Ureter (tissue), 1 donor: Measurements from ENCODE around the gene MYO18B. TPM values are rescaled to one million over a fixed set of nuclear protein-coding genes. Genes with fewer than 3 reads are reported as not detected.

Experiments used
- DNase-seq: peaks from one replicate; pipeline ENCODE4 v3.0.0-alpha.2; 2020; ENCODE audit warnings: low spot score
- total RNA-seq: library from RNA; stranded (reverse); gene quantifications from one replicate; pipeline ENCODE4 v1.2.4, GENCODE V29; 2023
- donor health status: DM: yes; HTN: yes; CAD: no.

MYO18B gene
- total RNA-seq, 1 donor from 2014 or later, result 0.34 TPM

GRCh38 chr22:25774575-25775026 lies 32.6 kb downstream of the MYO18B start:
- DNase-seq, result no peak

- DNase-seq, result no peak
Observed at GRCh38 chr22:25775531-25775930, 33.5 kb downstream of the MYO18B start.

GRCh38 chr22:25777411-25777810 lies 35.4 kb downstream of the MYO18B start:
- DNase-seq, result no peak

GRCh38 chr22:25777870-25778269 lies 35.9 kb downstream of the MYO18B start:
- no peak for DNase-seq

- no peak for DNase-seq
Observed at GRCh38 chr22:25779426-25779825, 37.4 kb downstream of the MYO18B start.

GRCh38 chr22:25779890-25780289 lies 37.9 kb downstream of the MYO18B start:
- no peak for DNase-seq

GRCh38 chr22:25780673-25781072 lies 38.7 kb downstream of the MYO18B start:
- no peak for DNase-seq

GRCh38 chr22:25781801-25782200 lies 39.8 kb downstream of the MYO18B start:
- DNase-seq, result no peak

- DNase-seq, result no peak
Observed at GRCh38 chr22:25782831-25783230, 40.8 kb downstream of the MYO18B start.

GRCh38 chr22:25783856-25784255 lies 41.9 kb downstream of the MYO18B start:
- DNase-seq, result no peak

GRCh38 chr22:25786165-25786564 lies 44.2 kb downstream of the MYO18B start:
- no peak for DNase-seq

- no peak for DNase-seq
Observed at GRCh38 chr22:25791556-25791955, 49.6 kb downstream of the MYO18B start.

GRCh38 chr22:25795478-25795877 lies 53.5 kb downstream of the MYO18B start:
- no peak for DNase-seq

GRCh38 chr22:25797498-25798290 lies 55.7 kb downstream of the MYO18B start:
- no peak for DNase-seq

GRCh38 chr22:25800766-25801165 lies 58.8 kb downstream of the MYO18B start:
- no peak for DNase-seq

- DNase-seq, result no peak
Observed at GRCh38 chr22:25802018-25802417, 60.0 kb downstream of the MYO18B start.

- no peak for DNase-seq
Observed at GRCh38 chr22:25804676-25805075, 62.7 kb downstream of the MYO18B start.

- DNase-seq, result no peak
Observed at GRCh38 chr22:25806579-25806978, 64.6 kb downstream of the MYO18B start.

- no peak for DNase-seq
Observed at GRCh38 chr22:25814685-25815084, 72.7 kb downstream of the MYO18B start.

GRCh38 chr22:25815561-25815960 lies 73.6 kb downstream of the MYO18B start:
- no peak for DNase-seq

GRCh38 chr22:25816522-25817059 lies 74.6 kb downstream of the MYO18B start:
- no peak for DNase-seq

- DNase-seq, result no peak
Observed at GRCh38 chr22:25817092-25817943, 75.3 kb downstream of the MYO18B start.

GRCh38 chr22:25818541-25818940 lies 76.6 kb downstream of the MYO18B start:
- DNase-seq, result no peak
